ENCODE measurements around the gene CDADC1. TPM values are rescaled to one million over a fixed set of nuclear protein-coding genes. Genes with fewer than 3 reads are reported as not detected.

The CDADC1 gene
- 2.0 and 2.4 TPM in 2 replicates for total RNA-seq

DNA sequence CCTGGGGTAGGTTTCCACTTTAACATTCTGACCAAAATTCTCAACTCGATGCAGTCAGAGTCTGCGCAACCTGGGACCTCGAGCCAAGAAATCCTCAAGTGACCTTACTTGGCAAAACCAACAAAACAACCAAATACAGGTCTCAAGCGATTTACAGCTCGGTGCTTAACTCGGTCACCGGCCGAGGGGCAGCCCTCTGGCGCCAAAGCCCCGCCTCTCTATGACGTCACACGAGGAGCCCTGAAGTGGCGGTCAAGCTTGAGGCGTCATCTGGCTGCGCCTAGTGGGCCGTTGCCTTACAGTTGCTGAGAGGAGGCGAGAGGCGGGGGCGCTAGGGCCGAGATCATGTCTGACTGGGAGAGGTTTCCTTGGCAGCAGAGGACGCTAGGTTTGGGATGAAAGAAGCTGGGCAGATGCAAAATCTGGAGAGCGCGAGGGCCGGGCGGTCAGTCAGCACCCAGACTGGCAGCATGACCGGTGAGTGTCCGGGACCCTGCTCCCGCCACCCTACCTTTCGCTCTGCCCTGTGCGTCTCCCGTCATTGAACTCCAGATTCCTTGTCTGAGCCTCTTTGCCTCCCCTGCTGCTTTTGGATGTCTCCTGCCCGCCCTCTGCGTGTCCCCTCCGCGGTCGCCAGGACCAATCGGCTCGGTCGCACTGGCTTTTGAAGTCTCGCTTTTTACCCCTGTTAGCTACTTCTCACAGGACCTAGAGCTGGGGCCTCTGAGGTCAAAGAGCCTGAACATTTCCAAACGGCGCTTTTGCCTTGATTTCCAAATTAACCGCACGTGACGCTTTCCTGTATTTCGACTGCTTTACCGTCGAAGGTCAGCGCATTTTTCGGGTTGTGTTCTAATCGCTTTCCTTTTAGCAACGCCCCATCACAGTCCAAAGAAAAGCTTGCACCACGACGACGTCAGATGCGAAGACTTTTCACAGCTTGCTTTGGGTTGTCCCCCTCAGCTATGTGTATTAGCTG lies at the start of gene CDADC1:
Gene CDADC1, plus strand, starts transcription at position 283 of the 979 bp plus-strand sequence. Its CDS starts 113 bp downstream, at position 396.

DNA sequence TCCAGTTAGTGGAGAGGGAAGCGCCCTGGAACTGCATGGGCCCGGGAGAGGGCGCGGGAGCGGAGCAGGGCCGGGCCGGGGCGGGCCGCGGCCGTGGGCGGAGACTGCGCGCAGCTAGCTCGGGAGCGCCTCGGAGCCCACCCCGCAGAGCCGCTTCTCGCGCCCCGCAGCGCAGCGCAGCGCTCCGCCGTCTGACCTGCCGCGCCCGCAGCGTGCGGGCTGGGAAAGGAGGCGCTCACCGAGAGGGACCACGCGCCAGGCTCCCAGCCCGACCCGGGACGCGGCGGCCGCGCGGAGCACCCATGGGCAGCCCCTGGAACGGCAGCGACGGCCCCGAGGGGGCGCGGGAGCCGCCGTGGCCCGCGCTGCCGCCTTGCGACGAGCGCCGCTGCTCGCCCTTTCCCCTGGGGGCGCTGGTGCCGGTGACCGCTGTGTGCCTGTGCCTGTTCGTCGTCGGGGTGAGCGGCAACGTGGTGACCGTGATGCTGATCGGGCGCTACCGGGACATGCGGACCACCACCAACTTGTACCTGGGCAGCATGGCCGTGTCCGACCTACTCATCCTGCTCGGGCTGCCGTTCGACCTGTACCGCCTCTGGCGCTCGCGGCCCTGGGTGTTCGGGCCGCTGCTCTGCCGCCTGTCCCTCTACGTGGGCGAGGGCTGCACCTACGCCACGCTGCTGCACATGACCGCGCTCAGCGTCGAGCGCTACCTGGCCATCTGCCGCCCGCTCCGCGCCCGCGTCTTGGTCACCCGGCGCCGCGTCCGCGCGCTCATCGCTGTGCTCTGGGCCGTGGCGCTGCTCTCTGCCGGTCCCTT lies 27.5 kb upstream of the CDADC1 start, which contains the start of gene MLNR:
Gene MLNR, plus strand, starts transcription at position 303 of the 820 bp plus-strand sequence. Its CDS starts 0 bp downstream, at position 303.

Other genes with a start within 250 kb of the CDADC1 start
- gene MLNR, start 27.6 kb upstream of the CDADC1 start, total RNA-seq: not detected in 2 replicates
- gene CAB39L, start 196.1 kb downstream of the CDADC1 start, total RNA-seq: 7.8 and 8.4 TPM in 2 replicates
- 2.4 and 2.8 TPM in 2 replicates for gene SETDB2, start 196.3 kb downstream of the CDADC1 start, total RNA-seq
- 10.2 and 19.7 TPM in 2 replicates for gene PHF11, start 248.0 kb downstream of the CDADC1 start, total RNA-seq

All from airway epithelial cell (primary cell).